NCI-H2227 (cell line): ENCODE results near the gene RAB11FIP2.
A peak's percentile ranks its signal among the peaks of the same experiment; 100 is the strongest.
"Not testable (repeated sequence)": the region's sequence is repeated elsewhere in the genome, so short reads cannot be mapped to it uniquely, and the experiment has no call there.

Experiments
- DNase-seq: peaks from one replicate; lab custom pipeline; 2025; ENCODE audit not compliant: unreplicated experiment; lab: John Stamatoyannopoulos, UW

The RAB11FIP2 gene

GRCh38 chr10:118046395-118047156 lies at the start of gene RAB11FIP2:
Gene RAB11FIP2 (minus strand): TSS chr10:118046941. CDS start chr10:118046163, 778 bp downstream.
- DNase-seq: peak; percentile 89

- DNase-seq: no peak
Measured at GRCh38 chr10:118096022-118096421, 49.3 kb upstream of the RAB11FIP2 start.

GRCh38 chr10:118092209-118092608 lies 45.5 kb upstream of the RAB11FIP2 start:
- DNase-seq: no peak

GRCh38 chr10:118080817-118081216 lies 34.1 kb upstream of the RAB11FIP2 start:
- no peak for DNase-seq

- DNase-seq: no peak
Measured at GRCh38 chr10:118076705-118077104, 30.0 kb upstream of the RAB11FIP2 start.

- no peak for DNase-seq
Measured at GRCh38 chr10:118072840-118073239, 26.1 kb upstream of the RAB11FIP2 start.

- DNase-seq: not testable (repeated sequence)
Measured at GRCh38 chr10:118067389-118067788, 20.6 kb upstream of the RAB11FIP2 start.

- no peak for DNase-seq
Measured at GRCh38 chr10:118062798-118063238, 16.1 kb upstream of the RAB11FIP2 start.

- DNase-seq: no peak
Measured at GRCh38 chr10:118058371-118058770, 11.6 kb upstream of the RAB11FIP2 start.

- DNase-seq: no peak
Measured at GRCh38 chr10:118057361-118057760, 10.6 kb upstream of the RAB11FIP2 start.

- DNase-seq: no peak
Measured at GRCh38 chr10:118054383-118054782, 7.6 kb upstream of the RAB11FIP2 start.

GRCh38 chr10:118052816-118053215 lies 6.1 kb upstream of the RAB11FIP2 start:
- DNase-seq: no peak

- no peak for DNase-seq
Measured at GRCh38 chr10:118047880-118048279, 1.1 kb upstream of the RAB11FIP2 start.

- DNase-seq: no peak
Measured at GRCh38 chr10:118047157-118047719, 497 bp upstream of the RAB11FIP2 start.

- peak; percentile 40 for DNase-seq
Measured at GRCh38 chr10:118045837-118046394, 825 bp downstream of the RAB11FIP2 start.

- no peak for DNase-seq
Measured at GRCh38 chr10:118045158-118045836, 1.4 kb downstream of the RAB11FIP2 start.

- no peak for DNase-seq
Measured at GRCh38 chr10:118042827-118043242, 3.9 kb downstream of the RAB11FIP2 start.

GRCh38 chr10:118042336-118042735 lies 4.4 kb downstream of the RAB11FIP2 start:
- DNase-seq: no peak

GRCh38 chr10:118041316-118041715 lies 5.4 kb downstream of the RAB11FIP2 start:
- DNase-seq: no peak

GRCh38 chr10:118036281-118036875 lies 10.4 kb downstream of the RAB11FIP2 start:
- no peak for DNase-seq

- DNase-seq: no peak
Measured at GRCh38 chr10:118035354-118036005, 11.3 kb downstream of the RAB11FIP2 start.
